GM19099 (cell line): ENCODE results near the gene DOK3.

ENCODE experiments used
- POLR2A ChIP-seq: IDR thresholded peaks from 3 replicates; pipeline ENCODE4 v1.6.1; 2011; ENCODE audit warnings: low read depth; ENCODE audit not compliant: insufficient read length; ENCODE audit errors: extremely low read depth

The DOK3 gene

DNA sequence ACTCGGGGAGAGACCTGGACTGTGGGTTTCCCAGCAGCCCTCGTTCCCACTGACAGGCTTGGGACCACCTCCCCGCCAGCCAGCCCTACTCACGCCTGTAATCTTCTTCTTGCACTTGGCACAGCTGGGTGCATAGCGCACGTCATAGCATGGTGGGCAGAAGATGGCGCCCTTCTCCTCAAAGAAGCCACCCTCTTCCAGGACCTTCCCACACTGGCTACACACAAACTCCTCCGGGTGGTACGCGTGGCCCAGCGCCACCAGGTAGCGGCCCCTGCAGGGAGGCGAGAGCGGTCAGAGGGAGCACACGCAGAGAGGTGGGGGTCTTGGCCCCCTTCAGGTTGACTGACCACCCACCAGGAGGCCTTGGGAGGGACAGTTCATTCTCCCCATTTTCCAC, 21.7 kb downstream of the DOK3 start:
- TF ChIP-seq POLR2A, result no peak

DNA sequence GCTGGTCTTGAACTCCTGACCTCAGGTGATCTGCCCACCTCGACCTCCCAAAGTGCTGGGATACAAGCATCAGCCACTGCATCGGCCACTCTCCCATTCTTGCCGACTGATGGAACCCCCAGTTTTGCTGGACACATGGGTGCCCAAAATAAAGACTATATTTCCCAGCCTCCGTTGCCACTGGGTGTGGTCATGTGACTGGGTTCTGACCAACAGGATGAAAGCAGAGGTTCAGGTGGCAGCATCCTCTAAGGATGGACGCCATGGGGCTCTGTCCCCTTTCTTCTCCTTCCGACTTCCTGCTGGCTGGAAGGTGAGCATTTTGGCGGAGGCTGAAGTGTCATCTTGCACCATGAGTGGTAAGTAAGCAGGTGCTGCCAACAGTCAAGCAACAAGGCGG, 22.5 kb downstream of the DOK3 start:
- TF ChIP-seq POLR2A, result no peak

DNA sequence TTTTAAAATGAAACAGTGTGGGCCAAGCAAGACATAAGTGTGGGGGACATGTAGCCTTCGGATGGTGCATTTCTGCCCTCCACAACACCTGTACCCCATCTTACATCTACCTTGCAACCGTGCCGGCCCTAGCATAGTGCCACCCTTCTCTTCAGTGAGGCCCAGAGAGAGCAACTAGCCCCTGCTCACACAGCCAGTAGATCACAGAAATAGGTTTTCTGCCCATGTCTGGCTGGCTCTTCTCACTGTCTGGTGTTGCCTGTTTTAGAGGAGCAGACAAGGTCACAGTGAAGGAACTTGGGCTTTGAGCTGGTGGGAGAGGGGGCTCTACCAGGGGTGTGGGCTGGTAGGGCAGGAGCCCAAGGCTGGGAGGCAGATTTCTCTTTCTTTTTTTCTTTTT, 23.4 kb downstream of the DOK3 start:
- TF ChIP-seq POLR2A, result no peak

DNA sequence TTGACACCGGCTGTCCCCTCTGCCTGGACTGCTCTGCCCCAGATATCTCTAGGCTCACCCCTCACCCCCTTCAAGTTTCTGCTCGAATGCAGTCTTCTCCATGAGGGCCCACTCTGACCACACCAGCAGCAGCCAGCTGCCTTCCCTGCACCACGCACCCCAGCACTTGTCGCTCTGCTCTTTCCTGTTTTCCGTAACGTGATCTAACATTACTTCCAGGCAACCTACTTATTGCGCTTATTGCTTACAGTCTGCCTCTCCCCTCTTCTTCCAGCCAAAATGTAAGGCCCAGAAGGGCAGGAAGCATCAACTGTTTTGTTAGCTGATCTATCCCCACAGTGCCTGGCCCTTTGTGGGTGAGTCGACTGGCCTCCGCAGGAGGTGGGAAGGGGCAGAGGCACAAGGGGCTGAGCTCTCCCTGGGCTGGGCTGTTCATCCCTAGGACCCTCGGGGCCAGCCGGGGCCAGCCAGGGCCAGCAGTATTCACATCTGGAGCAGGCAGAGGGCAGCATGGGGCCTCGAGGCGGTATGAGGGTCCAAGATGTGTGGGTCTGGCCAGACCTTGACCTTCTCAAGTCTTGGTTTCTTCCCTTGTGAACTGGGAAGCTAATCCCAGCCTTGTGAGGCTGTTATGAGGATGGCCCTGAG, 24.6 kb downstream of the DOK3 start:
- no peak for TF ChIP-seq POLR2A

DNA sequence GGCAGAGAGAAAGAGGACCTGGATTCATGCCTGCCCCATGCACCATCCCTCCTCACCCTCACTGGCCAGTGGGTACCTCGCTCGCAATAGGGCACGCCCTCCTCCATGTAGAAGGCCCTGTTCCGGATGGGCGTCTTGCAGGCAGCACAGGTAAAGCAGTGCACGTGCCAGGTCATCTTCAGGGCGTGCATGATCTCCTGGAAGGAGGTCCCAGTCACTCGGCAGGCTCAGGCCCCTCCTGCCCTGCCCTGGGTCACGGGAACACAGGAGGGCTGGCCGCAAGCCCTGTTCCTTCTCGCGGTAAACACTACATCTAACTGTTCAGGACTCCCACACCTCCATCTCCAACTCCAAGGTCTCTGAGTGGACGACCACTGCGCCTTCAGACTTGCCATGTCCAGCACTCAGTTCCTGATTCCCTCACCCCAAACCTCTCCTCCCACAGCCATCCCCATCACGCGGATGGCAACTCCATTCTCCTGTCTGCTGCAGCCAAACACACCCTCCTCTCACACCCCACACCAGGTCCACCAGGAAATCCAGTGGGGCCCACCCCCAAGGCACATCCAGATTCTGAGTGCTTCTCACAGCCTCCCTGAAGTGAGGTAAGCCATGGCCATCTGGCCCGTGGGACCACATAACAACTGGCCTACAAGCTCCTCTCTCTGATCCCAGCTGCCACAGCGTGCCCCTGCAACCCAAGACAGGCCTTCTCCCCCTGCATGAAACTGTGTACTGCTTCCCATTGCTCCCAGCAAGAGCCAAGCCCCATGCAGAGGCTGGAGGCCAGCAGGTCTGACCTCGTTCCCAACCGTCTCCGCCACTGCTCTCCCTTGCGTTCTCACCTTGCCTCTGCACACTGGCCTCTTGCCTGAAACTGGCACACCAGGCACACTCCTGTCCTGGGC, 25.4 kb downstream of the DOK3 start:
- TF ChIP-seq POLR2A, result no peak

DNA sequence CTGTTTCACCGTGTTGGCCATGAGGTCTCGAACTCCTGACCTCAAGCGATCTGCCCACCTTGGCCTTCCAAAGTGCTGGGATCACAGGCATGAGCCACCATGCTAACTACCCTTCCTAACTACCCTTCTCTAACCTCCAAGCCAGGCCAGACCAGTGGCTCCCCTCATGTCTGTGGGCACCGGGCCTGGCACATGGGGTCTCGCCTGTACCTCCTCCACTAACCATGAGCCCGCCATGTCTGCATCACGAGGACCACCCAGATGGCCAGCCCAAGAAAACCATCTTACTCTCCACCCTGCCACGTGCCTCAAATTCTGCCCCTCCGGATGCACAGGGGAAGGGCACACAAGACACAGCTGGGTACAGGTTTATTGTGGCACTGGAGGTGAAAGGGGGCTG, 26.6 kb downstream of the DOK3 start:
- no peak for TF ChIP-seq POLR2A

DNA sequence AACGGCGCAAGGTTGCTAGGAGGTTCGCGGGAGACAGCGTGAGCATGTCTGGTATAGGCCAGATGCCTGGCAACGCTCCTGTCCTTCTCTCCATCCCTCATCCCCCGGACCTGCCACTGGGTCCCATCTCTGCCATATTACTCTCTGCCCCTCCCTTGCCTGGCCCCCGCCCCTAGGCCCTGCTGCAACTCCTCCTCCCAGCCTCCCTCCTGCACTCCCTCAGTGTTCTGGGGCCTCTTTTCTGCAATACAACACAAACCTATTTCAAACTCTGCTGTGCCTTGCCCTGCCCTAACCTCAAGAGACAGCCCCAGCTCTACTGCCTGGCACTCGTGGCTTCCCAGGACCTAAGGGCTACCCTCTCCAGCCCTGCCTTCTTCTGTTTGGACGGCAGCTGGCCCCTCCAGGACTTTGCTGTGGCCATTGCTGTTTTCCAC, 27.2 kb downstream of the DOK3 start:
- TF ChIP-seq POLR2A, result no peak

DNA sequence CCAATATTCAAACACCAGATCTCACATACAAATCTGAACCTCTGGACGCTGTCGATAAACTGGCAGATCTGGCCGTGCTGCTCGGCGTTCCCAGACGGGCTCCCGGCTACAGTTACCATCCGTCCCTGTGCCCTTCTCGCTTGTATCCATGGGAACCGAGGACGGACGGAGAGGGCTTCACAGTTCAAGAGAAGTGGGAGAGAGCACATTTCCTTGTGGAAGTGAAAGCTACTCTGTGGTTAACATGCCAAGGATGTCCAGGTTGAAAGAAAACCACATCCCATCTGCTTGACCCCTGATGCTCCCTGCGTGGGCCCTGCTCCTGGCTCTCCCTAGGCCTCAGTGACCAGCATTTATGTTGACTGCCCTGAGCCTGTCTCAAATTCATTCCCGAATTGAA, 29.9 kb downstream of the DOK3 start:
- TF ChIP-seq POLR2A, result no peak

DNA sequence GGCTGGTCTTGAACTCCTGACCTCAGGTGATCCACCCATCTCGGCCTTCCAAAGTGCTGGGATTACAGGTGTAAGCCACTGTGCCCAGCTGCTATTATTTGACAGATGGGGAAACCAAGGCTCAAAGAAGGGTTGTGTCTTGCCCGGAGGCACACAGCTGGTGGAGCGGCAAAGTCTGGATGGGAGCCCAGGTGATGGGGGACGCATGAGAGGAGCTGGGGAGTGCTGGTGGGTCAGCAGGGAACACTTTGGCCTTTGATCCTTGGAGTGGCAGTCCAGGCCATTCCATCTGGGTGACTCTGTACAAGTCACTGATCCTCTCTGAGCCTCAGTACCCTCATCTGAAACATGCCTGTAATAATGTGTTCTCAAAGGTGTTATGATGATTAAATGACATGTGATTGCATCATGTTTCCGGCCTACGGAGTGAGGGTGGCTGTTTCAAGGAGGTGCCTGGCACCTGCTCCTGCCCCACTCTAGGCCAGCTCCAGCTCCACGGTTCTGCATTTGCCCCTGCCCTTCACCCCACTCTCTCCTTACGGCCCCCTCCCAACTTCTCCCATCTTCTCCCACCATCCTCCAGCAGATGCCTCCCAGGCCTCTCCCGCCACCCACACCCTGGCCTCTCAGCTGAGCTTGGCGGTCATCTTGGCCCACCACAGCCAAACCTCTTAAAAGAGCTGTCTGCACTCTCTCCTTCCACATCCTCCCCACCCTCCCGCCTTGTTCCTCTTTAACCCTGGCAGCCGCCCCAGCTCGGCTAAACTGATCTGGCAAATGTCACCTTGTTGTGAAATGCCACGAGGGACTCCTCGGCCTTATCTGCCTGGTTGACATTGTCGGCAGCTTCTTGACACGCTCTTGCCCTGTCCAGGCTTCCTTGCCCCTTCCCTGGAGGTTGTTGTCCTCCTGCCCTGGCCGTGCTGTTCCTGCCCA, 30.6 kb downstream of the DOK3 start:
- no peak for TF ChIP-seq POLR2A

DNA sequence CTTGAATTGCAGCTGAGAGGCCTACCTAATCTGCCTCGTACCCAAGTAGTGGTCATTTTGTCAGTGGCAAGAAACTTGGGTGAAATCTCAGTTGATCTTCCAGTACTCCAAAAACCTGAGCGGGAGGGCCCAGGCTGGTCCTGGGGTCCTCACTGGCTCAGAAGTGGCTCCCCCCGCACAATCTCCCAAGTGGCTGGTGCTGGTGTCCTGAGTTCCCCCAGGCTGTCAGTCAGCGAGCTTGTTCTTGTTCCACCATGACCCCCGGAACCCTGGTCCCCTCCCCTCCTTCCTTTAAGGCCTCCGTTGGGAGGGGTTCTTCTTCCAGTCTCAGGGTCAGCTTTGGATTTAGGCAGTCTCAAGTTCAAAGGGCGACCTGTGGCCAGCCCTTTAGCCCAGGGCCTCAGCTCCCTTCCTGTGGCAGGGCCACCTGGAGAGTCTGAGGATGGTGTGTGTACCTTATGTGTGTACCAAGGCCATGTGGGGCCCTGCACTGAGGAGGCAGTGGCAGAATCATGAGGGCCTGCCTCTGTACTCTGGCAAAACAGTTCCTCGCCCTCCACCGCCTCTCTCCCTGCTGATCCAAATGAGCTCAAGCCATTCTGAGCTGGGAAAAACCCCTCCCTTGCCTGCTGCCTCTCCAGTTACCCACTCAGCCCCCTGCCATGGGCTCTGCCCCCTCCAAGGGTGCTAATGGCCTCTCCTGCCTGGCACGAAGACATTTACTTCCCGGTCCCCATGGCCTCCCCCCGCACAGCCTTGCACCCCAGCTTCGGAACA, 31.7 kb downstream of the DOK3 start:
- TF ChIP-seq POLR2A, result no peak

DNA sequence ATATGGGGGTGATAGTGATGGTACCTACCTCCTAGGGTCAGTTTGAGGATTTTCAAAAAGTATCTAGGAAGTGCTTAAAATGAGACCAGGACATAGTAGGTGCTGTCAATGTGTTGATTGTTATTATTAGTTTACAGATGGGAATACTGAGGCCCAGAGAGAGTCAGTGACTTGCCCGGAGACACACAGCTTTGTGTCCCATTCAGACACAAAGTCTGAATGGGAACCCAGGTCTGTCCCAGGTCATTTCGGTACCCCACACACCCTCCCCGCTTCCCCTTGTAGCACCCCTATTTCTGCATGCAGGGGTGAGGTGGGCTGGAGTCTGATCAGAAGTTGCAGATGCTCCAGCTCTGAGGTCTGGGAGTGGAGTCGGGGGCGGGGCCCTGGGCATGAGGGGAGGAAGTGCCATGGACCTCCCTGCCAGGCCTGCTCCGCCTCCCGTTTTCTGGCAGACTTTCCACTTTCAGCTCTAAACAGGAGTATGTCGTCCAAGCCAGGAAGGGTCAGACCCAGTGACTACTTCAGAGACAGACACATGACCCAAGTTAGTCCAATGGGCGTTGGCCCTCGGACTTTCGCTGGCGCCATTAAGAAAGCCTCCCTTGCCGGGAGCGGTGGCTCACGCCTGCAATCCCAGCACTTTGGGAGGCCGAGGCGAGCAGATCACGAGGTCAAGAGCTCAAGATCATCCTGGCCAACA, 32.9 kb downstream of the DOK3 start:
- no peak for TF ChIP-seq POLR2A

DNA sequence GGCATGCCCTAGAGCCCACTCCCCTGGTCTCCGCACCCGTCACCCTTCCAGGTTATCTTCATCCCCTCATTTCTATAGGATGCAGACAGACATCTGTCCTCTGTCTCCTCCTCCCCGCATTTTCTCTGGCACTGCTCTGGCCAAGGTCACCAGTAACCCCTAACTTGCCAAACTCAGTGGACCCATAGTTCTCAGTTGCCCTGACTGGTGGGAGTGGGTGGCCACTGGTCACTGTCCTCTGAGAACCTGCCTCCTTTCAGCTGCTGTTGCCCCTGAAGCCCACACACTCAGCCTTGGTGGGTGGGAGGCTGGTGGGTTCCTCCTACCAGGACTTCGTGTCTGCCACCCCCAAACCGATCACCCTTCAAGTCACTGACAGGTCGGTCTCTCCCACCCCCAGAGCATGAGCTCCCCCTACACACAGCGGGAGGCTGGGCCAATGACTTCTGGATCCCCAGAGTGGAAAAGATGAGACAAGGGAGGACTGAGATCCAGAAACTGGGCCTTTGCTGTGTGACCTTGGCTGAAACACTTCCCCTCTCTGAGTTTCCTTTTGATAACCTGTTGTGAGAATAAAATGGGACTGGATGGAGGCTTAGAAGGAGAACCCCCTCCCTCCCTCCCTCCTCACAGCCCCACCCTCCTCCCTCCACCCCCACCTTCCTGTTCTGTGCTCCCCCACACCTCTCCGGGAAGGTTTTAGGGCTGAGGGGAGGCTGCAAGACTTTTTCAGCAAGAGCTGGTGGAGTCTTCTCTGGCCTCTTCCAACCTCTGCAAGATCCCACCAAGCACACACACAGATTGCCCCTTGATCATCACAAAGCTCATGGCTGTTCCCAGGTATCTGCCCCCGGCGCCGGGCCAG, 33.8 kb downstream of the DOK3 start:
- TF ChIP-seq POLR2A, result no peak
